ENCODE measurements around the gene DNAJB1.
A peak's percentile ranks its signal among the peaks of the same experiment; 100 is the strongest.

DNAJB1 gene

GRCh38 chr19:14520543-14520942, 2.3 kb upstream of the DNAJB1 start:
- Histone ChIP-seq H3K4me3 (ENCODE audit: low read length in 2 of 2) (no peak overlapping the region), H3K9ac (ENCODE audit: low read depth in 1 of 2, low read length in 2 of 2) (no peak overlapping the region), H3K4me1 (ENCODE audit: control insufficient read depth in 2 of 2, insufficient read depth in 2 of 2, low read length in 2 of 2) (peaks cover 22% of the 10 kb centered on the region in 2 donors), H3K27ac (ENCODE audit: low read depth in 2 of 2, low read length in 2 of 2) (no peak overlapping the region), H3K36me3 (ENCODE audit: control insufficient read depth in 2 of 2, insufficient read depth in 2 of 2, low read length in 2 of 2) (peaks cover 8 to 12% of the 10 kb centered on the region in 2 donors), H3K9me3 (ENCODE audit: control insufficient read depth in 2 of 2, low read length in 2 of 2) (no peaks in the 10 kb centered on the region), H3K27me3 (ENCODE audit: control insufficient read depth in 2 of 2, insufficient read depth in 2 of 2, low read length in 2 of 2) (no peaks in the 10 kb centered on the region)

GRCh38 chr19:14519860-14520407, 1.7 kb upstream of the DNAJB1 start:
- Histone ChIP-seq H3K27ac (ENCODE audit: low read depth in 2 of 2, low read length in 2 of 2) (peak overlapping the region; percentile 5 to 66), H3K9ac (ENCODE audit: low read depth in 1 of 2, low read length in 2 of 2) (no peak overlapping the region), H3K27me3 (ENCODE audit: control insufficient read depth in 2 of 2, insufficient read depth in 2 of 2, low read length in 2 of 2) (no peaks in the 10 kb centered on the region), H3K9me3 (ENCODE audit: control insufficient read depth in 2 of 2, low read length in 2 of 2) (no peaks in the 10 kb centered on the region), H3K4me1 (ENCODE audit: control insufficient read depth in 2 of 2, insufficient read depth in 2 of 2, low read length in 2 of 2) (peaks cover 28% of the 10 kb centered on the region in 2 donors), H3K36me3 (ENCODE audit: control insufficient read depth in 2 of 2, insufficient read depth in 2 of 2, low read length in 2 of 2) (peaks cover 14 to 18% of the 10 kb centered on the region in 2 donors), H3K4me3 (ENCODE audit: low read length in 2 of 2) (no peak overlapping the region)

- Histone ChIP-seq H3K27me3 (ENCODE audit: control insufficient read depth in 2 of 2, insufficient read depth in 2 of 2, low read length in 2 of 2) (no peaks in the 10 kb centered on the region), H3K4me3 (ENCODE audit: low read length in 2 of 2) (no peak overlapping the region), H3K9me3 (ENCODE audit: control insufficient read depth in 2 of 2, low read length in 2 of 2) (no peaks in the 10 kb centered on the region), H3K27ac (ENCODE audit: low read depth in 2 of 2, low read length in 2 of 2) (peak overlapping the region; percentile 95 to 97), H3K9ac (ENCODE audit: low read depth in 1 of 2, low read length in 2 of 2) (peak overlapping the region in 1 of 2 donors; percentile 80), H3K4me1 (ENCODE audit: control insufficient read depth in 2 of 2, insufficient read depth in 2 of 2, low read length in 2 of 2) (peaks cover 28 to 31% of the 10 kb centered on the region in 2 donors), H3K36me3 (ENCODE audit: control insufficient read depth in 2 of 2, insufficient read depth in 2 of 2, low read length in 2 of 2) (peaks cover 20 to 24% of the 10 kb centered on the region in 2 donors)
Measured at GRCh38 chr19:14519245-14519859, 1.2 kb upstream of the DNAJB1 start.

GRCh38 chr19:14517446-14517839, 754 bp downstream of the DNAJB1 start:
- H3K4me1 ChIP-seq (ENCODE audit: control insufficient read depth in 2 of 2, insufficient read depth in 2 of 2, low read length in 2 of 2): peaks cover 28 to 31% of the 10 kb centered on the region in 2 donors
- peak overlapping the region; percentile 85 to 100 for H3K9ac ChIP-seq (ENCODE audit: low read depth in 1 of 2, low read length in 2 of 2)
- H3K36me3 ChIP-seq (ENCODE audit: control insufficient read depth in 2 of 2, insufficient read depth in 2 of 2, low read length in 2 of 2): peaks cover 22 to 31% of the 10 kb centered on the region in 2 donors
- H3K27ac ChIP-seq (ENCODE audit: low read depth in 2 of 2, low read length in 2 of 2): peak overlapping the region; percentile 99 to 100
- H3K27me3 ChIP-seq (ENCODE audit: control insufficient read depth in 2 of 2, insufficient read depth in 2 of 2, low read length in 2 of 2): no peaks in the 10 kb centered on the region
- peak overlapping the region; percentile 85 to 95 for H3K4me3 ChIP-seq (ENCODE audit: low read length in 2 of 2)
- no peaks in the 10 kb centered on the region for H3K9me3 ChIP-seq (ENCODE audit: control insufficient read depth in 2 of 2, low read length in 2 of 2)

- H3K4me3 ChIP-seq (ENCODE audit: low read length in 2 of 2): peak overlapping the region; percentile 85 to 95
- no peaks in the 10 kb centered on the region for H3K9me3 ChIP-seq (ENCODE audit: control insufficient read depth in 2 of 2, low read length in 2 of 2)
- no peaks in the 10 kb centered on the region for H3K27me3 ChIP-seq (ENCODE audit: control insufficient read depth in 2 of 2, insufficient read depth in 2 of 2, low read length in 2 of 2)
- peaks cover 28 to 31% of the 10 kb centered on the region in 2 donors for H3K4me1 ChIP-seq (ENCODE audit: control insufficient read depth in 2 of 2, insufficient read depth in 2 of 2, low read length in 2 of 2)
- H3K36me3 ChIP-seq (ENCODE audit: control insufficient read depth in 2 of 2, insufficient read depth in 2 of 2, low read length in 2 of 2): peaks cover 22 to 31% of the 10 kb centered on the region in 2 donors
- peak overlapping the region; percentile 99 to 100 for H3K27ac ChIP-seq (ENCODE audit: low read depth in 2 of 2, low read length in 2 of 2)
- peak overlapping the region; percentile 85 to 100 for H3K9ac ChIP-seq (ENCODE audit: low read depth in 1 of 2, low read length in 2 of 2)
Measured at GRCh38 chr19:14516746-14517438, 1.3 kb downstream of the DNAJB1 start.

GRCh38 chr19:14516048-14516534, 2.1 kb downstream of the DNAJB1 start:
- Histone ChIP-seq H3K27ac (ENCODE audit: low read depth in 2 of 2, low read length in 2 of 2) (peak overlapping the region; percentile 99 to 100), H3K4me3 (ENCODE audit: low read length in 2 of 2) (peak overlapping the region; percentile 85 to 95), H3K4me1 (ENCODE audit: control insufficient read depth in 2 of 2, insufficient read depth in 2 of 2, low read length in 2 of 2) (peaks cover 28 to 33% of the 10 kb centered on the region in 2 donors), H3K27me3 (ENCODE audit: control insufficient read depth in 2 of 2, insufficient read depth in 2 of 2, low read length in 2 of 2) (no peaks in the 10 kb centered on the region), H3K9ac (ENCODE audit: low read depth in 1 of 2, low read length in 2 of 2) (peak overlapping the region in 1 of 2 donors; percentile 100), H3K9me3 (ENCODE audit: control insufficient read depth in 2 of 2, low read length in 2 of 2) (no peaks in the 10 kb centered on the region), H3K36me3 (ENCODE audit: control insufficient read depth in 2 of 2, insufficient read depth in 2 of 2, low read length in 2 of 2) (peaks cover 22 to 31% of the 10 kb centered on the region in 2 donors)

- Histone ChIP-seq H3K4me3 (ENCODE audit: low read length in 2 of 2) (peak overlapping the region; percentile 85 to 95), H3K9me3 (ENCODE audit: control insufficient read depth in 2 of 2, low read length in 2 of 2) (no peaks in the 10 kb centered on the region), H3K27me3 (ENCODE audit: control insufficient read depth in 2 of 2, insufficient read depth in 2 of 2, low read length in 2 of 2) (no peaks in the 10 kb centered on the region), H3K27ac (ENCODE audit: low read depth in 2 of 2, low read length in 2 of 2) (no peak overlapping the region), H3K4me1 (ENCODE audit: control insufficient read depth in 2 of 2, insufficient read depth in 2 of 2, low read length in 2 of 2) (peaks cover 30 to 34% of the 10 kb centered on the region in 2 donors), H3K9ac (ENCODE audit: low read depth in 1 of 2, low read length in 2 of 2) (no peak overlapping the region), H3K36me3 (ENCODE audit: control insufficient read depth in 2 of 2, insufficient read depth in 2 of 2, low read length in 2 of 2) (peaks cover 22 to 31% of the 10 kb centered on the region in 2 donors)
Measured at GRCh38 chr19:14515501-14516047, 2.6 kb downstream of the DNAJB1 start.

GRCh38 chr19:14514215-14514863, 3.9 kb downstream of the DNAJB1 start:
- H3K27me3 ChIP-seq (ENCODE audit: control insufficient read depth in 2 of 2, insufficient read depth in 2 of 2, low read length in 2 of 2): no peaks in the 10 kb centered on the region
- peaks cover 26 to 31% of the 10 kb centered on the region in 2 donors for H3K4me1 ChIP-seq (ENCODE audit: control insufficient read depth in 2 of 2, insufficient read depth in 2 of 2, low read length in 2 of 2)
- no peaks in the 10 kb centered on the region for H3K9me3 ChIP-seq (ENCODE audit: control insufficient read depth in 2 of 2, low read length in 2 of 2)
- H3K27ac ChIP-seq (ENCODE audit: low read depth in 2 of 2, low read length in 2 of 2): no peak overlapping the region
- no peak overlapping the region for H3K9ac ChIP-seq (ENCODE audit: low read depth in 1 of 2, low read length in 2 of 2)
- peaks cover 22 to 31% of the 10 kb centered on the region in 2 donors for H3K36me3 ChIP-seq (ENCODE audit: control insufficient read depth in 2 of 2, insufficient read depth in 2 of 2, low read length in 2 of 2)
- H3K4me3 ChIP-seq (ENCODE audit: low read length in 2 of 2): no peak overlapping the region

- no peak overlapping the region for H3K27ac ChIP-seq (ENCODE audit: low read depth in 2 of 2, low read length in 2 of 2)
- H3K9me3 ChIP-seq (ENCODE audit: control insufficient read depth in 2 of 2, low read length in 2 of 2): no peaks in the 10 kb centered on the region
- no peaks in the 10 kb centered on the region for H3K27me3 ChIP-seq (ENCODE audit: control insufficient read depth in 2 of 2, insufficient read depth in 2 of 2, low read length in 2 of 2)
- H3K36me3 ChIP-seq (ENCODE audit: control insufficient read depth in 2 of 2, insufficient read depth in 2 of 2, low read length in 2 of 2): peaks cover 22 to 31% of the 10 kb centered on the region in 2 donors
- no peak overlapping the region for H3K9ac ChIP-seq (ENCODE audit: low read depth in 1 of 2, low read length in 2 of 2)
- no peak overlapping the region for H3K4me3 ChIP-seq (ENCODE audit: low read length in 2 of 2)
- H3K4me1 ChIP-seq (ENCODE audit: control insufficient read depth in 2 of 2, insufficient read depth in 2 of 2, low read length in 2 of 2): peaks cover 22 to 28% of the 10 kb centered on the region in 2 donors
Measured at GRCh38 chr19:14512406-14512961, 5.7 kb downstream of the DNAJB1 start.

All from mucosa of rectum (tissue), 2 donors.